Mesothelial cell of epicardium (in vitro differentiated cells): ENCODE data around the gene LRRC1. TPM values are rescaled to one million over a fixed set of nuclear protein-coding genes. Genes with fewer than 3 reads are reported as not detected.
A peak's percentile ranks its signal among the peaks of the same experiment; 100 is the strongest.

Experiments
- DNase-seq, 2 experiments: peaks; one replicate each; pipeline ENCODE4 v3.0.0; 2021; ENCODE audit warnings: low spot score in 2 of 2; ENCODE audit not compliant: unreplicated experiment in 2 of 2
- H3K27ac Mint-ChIP-seq: 2 replicates; pipeline ENCODE4 v1.8.0; 2021; ENCODE audit warnings: mixed read lengths
- H3K27me3 Mint-ChIP-seq: 2 replicates; pipeline ENCODE4 v1.8.0; 2021; ENCODE audit warnings: low read depth, mixed read lengths
- H3K36me3 Mint-ChIP-seq: 2 replicates; pipeline ENCODE4 v1.8.0; 2021; ENCODE audit warnings: mixed read lengths
- H3K4me1 Mint-ChIP-seq: 2 replicates; pipeline ENCODE4 v1.8.0; 2021; ENCODE audit warnings: mixed read lengths
- H3K4me3 Mint-ChIP-seq: 2 replicates; pipeline ENCODE4 v1.8.0; 2021; ENCODE audit warnings: mild to moderate bottlenecking, moderate library complexity, mixed read lengths
- H3K9me3 Mint-ChIP-seq: 2 replicates; pipeline ENCODE4 v1.8.0; 2021; ENCODE audit warnings: mixed read lengths
- CTCF ChIP-seq: fragments of 200-600 bp; sonication (generic); IDR thresholded peaks from one replicate; pipeline ENCODE4 v1.5.0; 2021; ENCODE audit warnings: antibody characterized with exemption; ENCODE audit not compliant: unreplicated experiment
- total RNA-seq: library from RNA; stranded (reverse); gene quantifications from 3 replicates; pipeline ENCODE4 v1.2.1, GENCODE V29; 2021

LRRC1 gene
- total RNA-seq, 1 donor from 2014 or later: 30.4 TPM

- no peak for DNase-seq
- Mint-ChIP-seq H3K27ac (peak overlapping the region; percentile 71), H3K9me3 (no peaks in the 10 kb centered on the region), H3K27me3 (no peaks in the 10 kb centered on the region), H3K4me1 (peaks cover 41% of the 10 kb centered on the region), H3K36me3 (peaks cover 8% of the 10 kb centered on the region), H3K4me3 (no peak overlapping the region)
- no peak for TF ChIP-seq CTCF
Measured at GRCh38 chr6:53894091-53894490, 99.3 kb downstream of the LRRC1 start.

- Mint-ChIP-seq H3K4me3 (peak overlapping the region; percentile 26), H3K4me1 (peaks cover 43% of the 10 kb centered on the region), H3K27me3 (no peaks in the 10 kb centered on the region), H3K36me3 (peaks cover 19% of the 10 kb centered on the region), H3K9me3 (no peaks in the 10 kb centered on the region), H3K27ac (peak overlapping the region; percentile 96)
- no peak for DNase-seq
- no peak for TF ChIP-seq CTCF
Measured at GRCh38 chr6:53896196-53896595, 101.4 kb downstream of the LRRC1 start.

GRCh38 chr6:53898026-53898795 lies 103.4 kb downstream of the LRRC1 start:
- no peak overlapping the region for H3K4me3 Mint-ChIP-seq
- no peak for TF ChIP-seq CTCF
- H3K9me3 Mint-ChIP-seq: no peaks in the 10 kb centered on the region
- H3K27me3 Mint-ChIP-seq: no peaks in the 10 kb centered on the region
- no peak for DNase-seq
- H3K4me1 Mint-ChIP-seq: peaks cover 43% of the 10 kb centered on the region
- peaks cover 22% of the 10 kb centered on the region for H3K36me3 Mint-ChIP-seq
- peak overlapping the region; percentile 54 for H3K27ac Mint-ChIP-seq

GRCh38 chr6:53899512-53899911 lies 104.7 kb downstream of the LRRC1 start:
- TF ChIP-seq CTCF: no peak

GRCh38 chr6:53903357-53903756 lies 108.6 kb downstream of the LRRC1 start:
- Mint-ChIP-seq H3K27ac (no peak overlapping the region), H3K27me3 (no peaks in the 10 kb centered on the region), H3K4me1 (peaks cover 4% of the 10 kb centered on the region), H3K9me3 (no peaks in the 10 kb centered on the region), H3K36me3 (peaks cover 43% of the 10 kb centered on the region), H3K4me3 (no peak overlapping the region)
- DNase-seq: no peak
- TF ChIP-seq CTCF: no peak

More at GRCh38 chr6:53899512-53899911, 104.7 kb downstream of the LRRC1 start:
- Mint-ChIP-seq H3K4me1 (peaks cover 36% of the 10 kb centered on the region), H3K27ac (no peak overlapping the region), H3K4me3 (no peak overlapping the region), H3K36me3 (peaks cover 31% of the 10 kb centered on the region), H3K27me3 (no peaks in the 10 kb centered on the region), H3K9me3 (no peaks in the 10 kb centered on the region)
- DNase-seq: no peak

GRCh38 chr6:53906103-53906502 lies 111.3 kb downstream of the LRRC1 start:
- no peak for DNase-seq
- H3K4me1 Mint-ChIP-seq: no peaks in the 10 kb centered on the region
- TF ChIP-seq CTCF: no peak
- H3K9me3 Mint-ChIP-seq: no peaks in the 10 kb centered on the region
- H3K36me3 Mint-ChIP-seq: peaks cover 29% of the 10 kb centered on the region
- H3K27ac Mint-ChIP-seq: no peak overlapping the region
- no peak overlapping the region for H3K4me3 Mint-ChIP-seq
- H3K27me3 Mint-ChIP-seq: no peaks in the 10 kb centered on the region
